ENCODE measurements around the gene ZBTB26.

- TF ChIP-seq CTCF (IDR thresholded peaks at IDR 0.05) (no peak), POLR2A (IDR thresholded peaks at IDR 0.05) (no peak), EP300 (IDR thresholded peaks at IDR 0.05) (no peak), POLR2AphosphoS5 (IDR thresholded peaks at IDR 0.05) (no peak)
Observed at GRCh38 chr9:122951056-122951455, 19.7 kb upstream of the ZBTB26 start.
